Choroid plexus epithelial cell (primary cell): ENCODE data around the gene SET.

ENCODE experiments used
- DNase-seq: peaks from one replicate; pipeline ENCODE4 v3.0.0-alpha.2; 2010; ENCODE audit warnings: low read depth
- H3K4me3 ChIP-seq: 2 replicates; pipeline ENCODE4 v1.5.1; 2011; ENCODE audit warnings: low read depth, mild to moderate bottlenecking, control low read depth, low read length, moderate library complexity
- CTCF ChIP-seq: conservative IDR thresholded peaks from 2 replicates; pipeline ENCODE4 v1.5.1; 2011; ENCODE audit warnings: low read depth, mild to moderate bottlenecking, control low read depth, inconsistent platforms, low read length, moderate library complexity

SET gene

GRCh38 chr9:128727640-128728248 lies 38.7 kb downstream of the SET start:
- no peak for TF ChIP-seq CTCF
- no peak overlapping the region for H3K4me3 ChIP-seq
- DNase-seq = no peak

GRCh38 chr9:128728298-128728697 lies 39.3 kb downstream of the SET start:
- no peak for TF ChIP-seq CTCF
- H3K4me3 ChIP-seq = no peak overlapping the region
- DNase-seq = no peak

- no peak for DNase-seq
- no peak overlapping the region for H3K4me3 ChIP-seq
- TF ChIP-seq CTCF = no peak
These were observed 40.3 kb downstream of the SET start for GRCh38 chr9:128729302-128729701.

GRCh38 chr9:128729766-128730517 lies 40.9 kb downstream of the SET start:
- no peak for DNase-seq
- H3K4me3 ChIP-seq = no peak overlapping the region
- TF ChIP-seq CTCF = no peak

- no peak for TF ChIP-seq CTCF
- DNase-seq = no peak
These were observed 42.1 kb downstream of the SET start for GRCh38 chr9:128731093-128731492.

GRCh38 chr9:128731691-128732090 lies 42.7 kb downstream of the SET start:
- no peak overlapping the region for H3K4me3 ChIP-seq
- no peak for DNase-seq
- TF ChIP-seq CTCF = no peak

More at GRCh38 chr9:128731093-128731492, 42.1 kb downstream of the SET start:
- no peak overlapping the region for H3K4me3 ChIP-seq

- H3K4me3 ChIP-seq = no peak overlapping the region
- no peak for TF ChIP-seq CTCF
These were observed 43.6 kb downstream of the SET start for GRCh38 chr9:128732576-128732975.

More at GRCh38 chr9:128732576-128732975, 43.6 kb downstream of the SET start:
- no peak for DNase-seq
